GM12801 (cell line): Measurements from ENCODE around the gene MXRA8.

Experiments used
- CTCF ChIP-seq: IDR thresholded peaks from one replicate; pipeline ENCODE4 v1.5.1; 2011; ENCODE audit warnings: control low read depth; ENCODE audit not compliant: insufficient read length; ENCODE audit errors: extremely low read depth

The MXRA8 gene

GRCh38 chr1:1394116-1394515, 35.8 kb upstream of the MXRA8 start:
- no peak for TF ChIP-seq CTCF

- no peak for TF ChIP-seq CTCF
These were observed 35.1 kb upstream of the MXRA8 start for GRCh38 chr1:1393428-1393827.

GRCh38 chr1:1393014-1393413, 34.7 kb upstream of the MXRA8 start:
- no peak for TF ChIP-seq CTCF

- no peak for TF ChIP-seq CTCF
These were observed 32.9 kb upstream of the MXRA8 start for GRCh38 chr1:1391225-1391624.

- no peak for TF ChIP-seq CTCF
These were observed 32.3 kb upstream of the MXRA8 start for GRCh38 chr1:1390675-1391074.

- TF ChIP-seq CTCF, result no peak
These were observed 29.7 kb upstream of the MXRA8 start for GRCh38 chr1:1388078-1388472.

GRCh38 chr1:1387098-1388077, 29.0 kb upstream of the MXRA8 start:
- TF ChIP-seq CTCF, result no peak
